GM19238 (cell line): ENCODE results near the gene MSI2.

ENCODE experiments used
- DNase-seq: peaks from one replicate; pipeline ENCODE4 v3.0.0; 2011; ENCODE audit warnings: low spot score; ENCODE audit not compliant: insufficient read length

The MSI2 gene

DNA sequence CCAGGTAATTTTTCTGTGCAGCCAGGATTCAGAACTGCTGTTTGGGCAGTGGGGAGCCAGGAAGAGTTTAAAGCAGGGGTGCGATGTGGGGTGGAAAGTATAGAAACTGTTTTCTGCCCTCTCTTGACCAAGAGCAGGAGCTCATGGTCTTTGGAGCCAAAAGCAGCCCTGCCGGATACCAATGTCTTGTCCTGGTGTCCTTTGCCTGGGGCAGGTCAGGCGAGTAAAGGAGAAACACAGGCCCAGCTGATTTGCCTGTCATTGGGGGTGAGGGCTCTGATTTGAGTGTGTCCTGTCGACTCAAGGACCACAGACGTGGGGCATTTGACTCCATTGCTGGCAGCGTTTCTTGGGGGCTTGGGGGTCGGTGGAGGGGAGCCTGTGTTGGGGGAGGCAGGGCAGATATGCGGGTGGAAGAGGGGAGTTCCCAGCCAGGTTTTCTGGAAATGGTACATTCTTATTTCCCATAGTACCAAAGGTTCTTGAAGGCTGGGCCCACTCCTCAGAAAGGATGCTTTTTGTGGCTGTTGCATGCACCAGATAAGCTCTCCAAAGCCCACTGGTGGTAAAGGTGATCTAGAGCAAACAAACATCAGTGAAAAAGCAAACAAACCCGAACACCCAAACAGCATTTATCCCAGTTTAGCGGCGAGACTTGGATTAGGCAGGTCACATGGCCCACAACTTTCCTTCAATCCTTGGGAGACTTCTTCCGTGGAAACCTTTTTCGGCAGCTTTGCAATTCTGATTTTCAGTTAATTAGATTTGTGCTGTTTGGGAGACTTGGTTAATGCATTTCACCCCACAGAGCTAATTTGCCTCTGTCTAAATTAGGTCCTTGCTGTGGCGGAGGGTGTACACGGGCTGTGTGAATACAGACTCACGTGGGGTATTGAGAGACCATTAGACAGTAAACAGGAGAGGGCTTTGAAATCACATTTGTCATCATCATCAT is 59.0 kb downstream of the MSI2 start:
- DNase-seq, result no peak

DNA sequence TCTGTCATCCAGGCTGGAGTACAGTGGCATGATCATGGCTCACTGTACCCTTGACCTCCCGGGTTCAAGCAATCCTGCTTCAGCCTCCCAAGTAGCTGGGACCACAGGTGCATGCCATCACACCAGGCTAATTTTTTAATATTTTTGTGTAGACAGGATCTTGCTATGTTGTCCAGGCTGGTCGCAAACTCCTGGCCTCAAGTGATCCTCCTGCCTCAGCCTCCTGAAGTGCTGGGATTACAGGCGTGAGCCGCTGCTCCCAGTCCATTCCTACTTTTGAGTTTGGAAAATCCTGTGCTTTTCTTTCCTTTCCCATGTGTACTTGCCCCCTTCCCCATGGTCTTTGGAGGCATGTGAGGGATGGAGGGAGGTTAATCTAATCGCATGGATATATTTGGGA is 60.0 kb downstream of the MSI2 start:
- no peak for DNase-seq

DNA sequence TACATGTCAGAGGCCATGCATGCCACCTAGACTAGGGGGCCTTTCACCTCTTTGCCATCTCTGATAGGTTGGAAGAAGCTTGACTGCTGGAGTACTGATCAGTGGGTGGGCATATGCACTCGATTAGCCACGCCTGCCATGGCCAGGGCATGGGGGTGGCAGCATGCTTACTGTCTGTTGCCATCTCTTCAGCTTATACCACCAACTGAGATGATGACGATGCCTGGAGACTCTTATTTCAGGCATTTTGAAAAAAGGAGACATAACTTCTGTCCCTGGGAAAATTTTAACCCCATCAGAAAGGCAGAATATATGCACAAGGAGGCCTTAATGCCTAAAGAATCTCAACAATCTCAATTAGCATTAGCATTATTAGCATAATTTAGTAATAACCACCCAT is 60.8 kb downstream of the MSI2 start:
- no peak for DNase-seq

DNA sequence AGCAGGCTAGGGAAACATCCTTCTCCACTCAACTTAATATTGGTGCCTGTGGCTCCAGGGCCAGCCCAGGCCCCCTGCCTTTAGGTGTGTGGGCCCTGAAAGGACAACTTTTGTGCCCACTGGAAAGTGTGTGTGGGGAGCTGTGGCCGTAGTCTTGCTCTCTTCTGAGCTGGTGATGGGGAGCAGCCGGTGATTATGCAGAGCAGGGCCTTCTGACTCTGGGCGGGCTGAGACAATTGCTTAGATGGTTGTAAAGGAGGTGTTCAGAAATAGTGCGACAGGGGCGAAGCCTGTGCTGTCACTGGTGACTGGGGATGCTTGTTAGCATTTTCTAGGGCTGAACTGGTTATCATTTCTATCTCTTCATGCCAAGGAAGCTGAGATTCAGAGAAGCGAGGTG is 62.6 kb downstream of the MSI2 start:
- DNase-seq, result no peak

DNA sequence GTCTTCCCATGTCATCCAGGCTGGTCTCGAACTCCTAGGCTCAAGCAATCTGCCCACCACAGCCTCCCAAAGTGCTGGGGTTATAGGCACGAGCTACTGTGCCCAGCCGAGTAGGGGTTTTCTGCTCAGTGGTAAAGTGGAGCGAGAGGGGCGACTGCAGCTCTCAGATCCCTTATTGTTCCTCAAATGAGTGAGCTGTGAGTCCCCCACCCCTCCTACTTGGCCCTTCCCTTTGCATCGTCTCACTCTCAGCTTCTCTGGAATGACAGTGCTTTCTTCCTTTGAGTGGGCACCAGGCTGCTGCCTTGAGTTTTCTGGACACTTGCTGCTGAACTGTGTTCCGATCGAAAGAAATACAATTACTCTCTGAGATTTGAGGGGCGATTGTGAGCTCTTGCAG is 63.5 kb downstream of the MSI2 start:
- DNase-seq, result no peak

DNA sequence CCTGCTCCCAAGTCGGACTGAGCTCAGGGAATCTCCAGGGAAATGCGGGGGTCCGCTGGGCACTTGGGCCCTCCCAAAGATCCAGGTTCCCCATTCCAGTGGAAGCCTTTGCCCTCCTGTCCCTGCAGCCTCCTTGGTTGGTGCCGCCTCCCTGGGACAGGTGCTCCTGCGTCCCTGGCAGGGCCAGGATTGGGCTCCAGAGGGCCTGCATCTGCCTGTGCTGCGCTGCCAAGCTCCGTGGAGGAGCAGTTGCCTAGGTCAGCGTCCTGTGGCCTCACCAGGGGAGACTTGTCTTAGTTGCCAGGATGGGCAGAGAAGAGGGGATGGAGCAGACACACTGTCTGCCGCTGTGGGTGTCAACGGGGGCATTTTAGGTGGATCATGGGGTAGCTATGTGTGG is 67.1 kb downstream of the MSI2 start:
- DNase-seq, result no peak

DNA sequence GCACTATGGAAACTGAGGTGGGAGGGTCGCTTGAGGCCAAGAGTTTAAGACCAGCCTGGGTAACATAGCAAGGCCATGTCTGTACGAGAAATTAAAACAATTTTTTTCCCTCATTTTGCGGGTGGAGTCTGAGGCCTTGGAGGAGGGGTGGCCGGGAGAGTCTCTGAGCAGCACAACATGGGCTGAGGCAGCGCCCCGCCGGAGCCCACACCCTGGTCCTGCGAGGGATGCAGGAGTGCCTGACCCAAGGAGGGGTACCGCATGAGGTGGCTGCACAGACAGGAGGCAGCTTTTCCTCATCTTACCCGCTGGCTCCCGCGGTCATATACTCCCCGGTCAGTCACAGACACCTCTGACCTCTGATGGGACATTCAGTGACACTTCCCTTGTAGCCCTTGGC is 67.7 kb downstream of the MSI2 start:
- no peak for DNase-seq

DNA sequence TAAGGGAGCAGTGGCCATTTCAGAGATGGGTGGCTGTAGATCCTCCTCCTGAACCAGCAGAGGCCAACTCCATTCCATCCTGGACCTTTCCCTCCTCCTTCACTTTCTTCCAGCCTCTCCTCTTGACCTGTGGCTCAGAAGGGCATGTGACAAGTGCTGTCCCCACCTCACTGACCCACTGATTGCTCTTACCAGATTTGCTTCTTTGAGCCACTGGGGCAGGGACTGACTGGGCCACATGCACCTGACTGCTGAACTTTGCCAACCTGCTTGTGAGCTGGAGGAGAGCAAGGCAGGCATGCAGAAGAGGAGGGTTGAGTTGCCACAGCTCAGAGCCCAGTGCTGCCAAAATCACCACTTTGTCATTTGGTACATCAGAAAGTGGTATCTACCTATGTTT is 68.3 kb downstream of the MSI2 start:
- DNase-seq, result no peak

DNA sequence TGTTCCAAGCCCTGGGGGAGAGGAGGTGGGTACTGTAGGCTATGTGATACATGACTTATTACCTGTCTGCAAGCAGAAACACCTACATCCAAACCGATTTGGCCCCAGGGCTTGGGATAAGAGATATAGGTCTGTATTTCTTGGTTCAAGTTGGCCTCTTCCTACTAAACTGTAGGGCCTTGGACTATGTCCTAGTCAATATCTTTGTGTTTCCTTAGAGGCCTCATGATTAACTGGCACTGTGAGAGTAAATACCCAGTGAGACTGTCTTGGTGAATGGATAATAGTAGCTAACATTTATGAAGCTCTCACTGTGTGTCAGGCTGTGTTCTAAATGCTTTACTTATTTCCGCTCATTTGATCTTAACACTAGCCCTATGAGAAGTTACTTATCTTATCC is 70.0 kb downstream of the MSI2 start:
- no peak for DNase-seq

DNA sequence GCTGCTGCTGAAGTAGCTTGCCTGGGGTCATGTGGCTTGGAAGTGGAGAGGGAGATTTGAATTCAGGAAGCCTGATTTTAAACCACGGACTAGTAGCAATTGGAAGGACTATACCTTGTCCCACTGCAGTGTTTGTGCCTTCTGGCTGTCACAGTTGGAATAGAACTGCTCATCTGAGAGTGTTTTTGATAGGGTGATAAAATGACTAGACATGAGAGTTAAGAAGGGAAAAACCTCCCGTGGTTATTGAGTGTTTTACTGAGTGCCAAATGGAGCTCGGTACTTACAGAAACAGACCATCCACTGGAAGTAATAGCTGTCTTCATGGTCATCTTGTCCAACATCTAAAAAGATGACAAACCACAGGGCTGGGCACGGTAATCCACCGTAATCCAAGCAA is 70.4 kb downstream of the MSI2 start:
- no peak for DNase-seq

DNA sequence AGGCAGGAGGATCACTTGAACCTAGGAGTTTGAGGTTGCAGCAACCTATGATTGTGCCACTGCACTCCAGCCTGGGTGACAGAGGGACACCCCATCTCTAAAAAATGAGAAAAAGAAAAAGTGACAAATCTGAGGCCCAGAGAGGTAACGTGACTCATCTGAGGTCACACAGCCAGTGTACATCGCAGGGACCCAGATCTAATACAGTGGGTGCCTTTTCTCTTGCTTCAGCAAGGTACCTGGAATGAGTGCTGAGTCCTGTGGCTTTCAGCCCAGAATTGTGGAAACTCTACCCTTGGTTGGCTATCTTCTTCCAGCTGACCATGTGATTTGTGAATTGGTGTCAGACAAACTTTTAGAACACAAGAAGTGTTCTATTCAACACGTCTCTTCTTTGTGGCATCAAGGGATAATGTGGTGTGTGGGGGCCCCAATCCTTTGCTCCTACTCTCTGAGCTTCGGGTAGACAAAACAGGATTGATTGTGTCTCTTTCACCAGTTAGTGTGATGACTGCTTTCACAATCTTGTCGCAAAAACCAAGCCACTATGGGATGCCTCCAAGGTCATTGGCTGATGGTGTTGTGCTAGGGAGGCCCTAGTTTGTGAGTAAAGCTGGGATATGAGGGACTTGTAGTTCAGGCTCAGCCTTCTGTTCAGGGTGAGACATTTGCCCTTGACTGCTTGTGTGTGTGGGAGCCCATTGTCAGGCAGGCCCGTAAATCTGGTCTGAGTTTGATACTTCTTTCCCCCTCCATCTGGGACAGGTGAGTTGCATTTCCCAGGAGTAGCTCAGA is 71.0 kb downstream of the MSI2 start:
- no peak for DNase-seq

DNA sequence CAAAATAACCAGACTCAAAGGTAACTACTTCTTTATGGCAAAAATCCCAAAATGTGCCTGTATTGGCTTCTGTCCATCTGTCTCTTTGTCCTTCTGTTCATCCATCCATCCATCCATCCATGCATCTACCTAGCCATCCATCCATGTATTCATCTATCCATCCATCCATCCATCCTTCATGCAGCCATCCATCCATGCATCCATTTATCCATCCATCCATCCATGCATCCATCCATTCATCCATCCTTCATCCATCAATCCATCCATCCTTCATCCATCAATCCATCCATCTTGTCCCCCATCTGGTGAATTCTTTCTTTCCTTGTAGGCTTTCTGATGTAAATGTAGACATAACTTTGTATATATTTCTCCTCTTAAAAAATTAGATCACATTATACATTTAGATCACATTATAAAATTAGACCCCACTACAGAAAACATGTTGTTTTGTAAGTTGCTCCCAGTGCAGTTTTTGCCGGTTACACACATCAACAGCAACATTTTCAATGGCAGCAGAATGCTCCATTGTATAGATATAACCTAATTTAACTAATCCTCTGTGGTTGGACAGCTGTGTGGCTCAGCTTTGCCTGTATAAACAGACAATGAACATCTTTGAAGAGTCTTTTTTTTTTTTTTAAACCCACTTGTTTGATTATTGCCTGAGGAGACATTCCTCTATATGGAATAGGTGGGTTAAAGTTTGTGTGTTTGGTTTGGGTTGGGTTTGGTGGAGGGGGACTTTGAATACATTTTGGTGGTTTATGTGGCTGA is 72.0 kb downstream of the MSI2 start:
- DNase-seq, result no peak

DNA sequence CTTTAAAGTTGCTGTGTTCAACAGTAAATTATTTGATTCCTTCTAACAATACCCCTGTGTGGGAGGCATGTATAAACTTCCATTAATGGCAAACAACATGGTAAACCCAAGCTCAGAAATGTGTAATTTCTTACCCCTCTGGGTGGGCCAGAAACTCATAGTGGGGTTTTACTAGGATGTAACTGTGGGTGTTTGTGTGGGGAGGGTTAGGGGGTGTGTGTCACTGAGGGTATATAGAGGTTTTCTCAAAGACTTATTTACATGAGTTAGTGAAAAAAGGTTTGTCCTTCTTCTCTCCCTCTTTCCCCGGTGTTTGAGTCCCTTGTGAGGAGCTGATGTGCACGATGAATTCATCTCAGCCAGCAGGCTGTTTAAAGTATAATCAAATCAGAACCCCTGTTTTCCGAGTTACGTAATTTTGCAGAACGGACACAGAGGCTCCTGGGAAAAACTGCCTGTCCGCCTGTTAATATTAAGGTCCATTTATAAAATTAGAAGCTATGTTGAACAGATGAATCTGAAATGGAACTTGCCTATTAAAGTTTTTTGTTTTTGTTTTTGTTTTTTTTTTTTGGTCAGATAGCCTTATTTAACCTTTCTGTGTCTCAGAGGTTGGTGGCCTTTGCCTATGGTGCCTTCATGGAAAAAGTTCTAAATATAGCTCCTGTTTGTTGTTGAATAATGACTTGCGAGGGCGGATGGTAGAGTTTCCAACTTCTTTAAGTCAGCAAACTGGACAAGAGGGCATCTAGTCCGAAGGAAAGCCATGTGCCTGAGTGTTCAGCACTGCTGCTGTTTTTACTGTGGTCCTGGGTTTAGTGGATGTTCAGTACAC is 73.3 kb downstream of the MSI2 start:
- no peak for DNase-seq

DNA sequence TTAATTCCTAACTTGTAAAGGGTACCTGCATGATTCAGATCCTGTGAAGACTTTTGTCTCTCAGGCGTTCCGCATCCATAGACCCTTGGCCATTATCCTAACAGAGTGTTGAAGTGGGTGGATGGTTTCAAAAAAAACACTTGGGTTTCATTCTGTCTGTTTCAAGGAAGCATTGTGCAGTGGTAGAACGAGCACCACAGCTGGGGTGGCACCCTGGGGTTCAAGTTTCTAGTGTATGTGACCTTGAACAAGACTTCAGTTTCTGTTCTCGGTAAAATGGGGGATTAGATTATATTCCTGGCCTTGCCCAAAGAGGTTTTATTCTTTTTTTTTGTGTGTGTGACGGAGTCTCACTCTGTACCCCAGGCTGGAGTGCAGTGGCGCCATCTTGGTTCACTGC is 74.3 kb downstream of the MSI2 start:
- no peak for DNase-seq

DNA sequence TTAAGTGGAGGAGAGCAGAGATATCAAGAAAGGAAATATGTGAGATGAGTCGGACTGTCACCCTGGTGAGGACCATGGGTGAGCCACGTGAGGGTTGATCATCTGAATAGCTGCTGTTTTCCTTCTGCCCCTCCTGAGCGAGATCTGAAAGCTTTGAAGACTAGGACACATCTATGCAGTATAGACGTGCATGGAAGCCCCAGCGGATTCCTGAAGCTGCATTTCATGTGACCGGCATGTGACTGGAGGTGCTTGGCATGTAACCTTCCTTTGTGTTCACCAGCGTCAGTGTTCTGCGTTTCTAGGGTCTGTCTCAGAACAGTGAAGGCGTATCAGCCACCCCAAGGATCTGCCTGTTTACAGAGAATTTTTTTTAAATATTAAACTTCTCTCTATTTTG is 75.1 kb downstream of the MSI2 start:
- no peak for DNase-seq

DNA sequence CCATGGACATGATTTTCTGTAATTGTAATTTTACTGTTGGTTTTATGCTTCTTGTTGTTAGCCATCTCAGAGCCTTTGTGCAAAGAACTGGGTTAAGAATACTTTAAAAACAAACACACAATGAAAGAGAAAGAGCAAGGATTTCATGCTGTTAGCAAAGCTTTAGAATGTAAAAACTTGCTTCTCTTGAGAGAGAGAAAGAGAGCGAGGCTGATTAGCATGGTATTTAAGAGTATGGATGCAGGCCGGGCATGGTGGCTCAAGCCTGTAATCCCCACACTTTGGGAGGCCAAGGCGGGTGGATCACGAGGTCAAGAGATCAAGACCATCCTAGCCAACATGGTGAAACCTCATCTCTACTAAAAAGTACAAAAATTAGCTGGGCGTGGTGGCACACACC is 76.2 kb downstream of the MSI2 start:
- DNase-seq, result no peak

DNA sequence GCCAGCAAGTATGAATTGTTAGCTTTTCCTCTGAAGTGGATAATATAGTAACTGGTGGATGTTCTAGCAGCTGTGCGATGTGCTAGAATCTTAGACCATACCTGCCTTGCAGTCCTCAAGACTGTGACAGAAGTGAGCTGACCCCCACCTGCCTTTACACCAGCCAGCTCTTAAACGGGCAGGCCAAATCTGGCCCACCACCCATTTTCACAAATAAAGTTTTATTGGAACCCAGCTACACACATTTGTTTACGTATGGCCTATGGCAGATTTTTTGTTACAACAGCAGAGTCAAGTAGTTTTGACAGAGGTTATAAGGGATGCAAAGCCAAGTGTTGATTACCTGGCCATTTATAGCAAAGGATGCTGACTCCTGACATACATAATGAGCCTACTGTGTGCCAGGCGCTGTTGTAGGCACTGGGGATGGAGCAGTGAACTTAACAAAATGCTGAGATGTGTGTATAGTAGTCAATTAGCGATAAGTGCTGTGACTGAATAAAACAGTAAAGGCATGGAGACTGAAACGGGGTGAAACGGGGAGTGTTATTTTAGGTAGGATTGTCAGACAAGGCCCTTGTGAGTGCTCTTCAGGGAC is 79.0 kb downstream of the MSI2 start:
- DNase-seq, result no peak

DNA sequence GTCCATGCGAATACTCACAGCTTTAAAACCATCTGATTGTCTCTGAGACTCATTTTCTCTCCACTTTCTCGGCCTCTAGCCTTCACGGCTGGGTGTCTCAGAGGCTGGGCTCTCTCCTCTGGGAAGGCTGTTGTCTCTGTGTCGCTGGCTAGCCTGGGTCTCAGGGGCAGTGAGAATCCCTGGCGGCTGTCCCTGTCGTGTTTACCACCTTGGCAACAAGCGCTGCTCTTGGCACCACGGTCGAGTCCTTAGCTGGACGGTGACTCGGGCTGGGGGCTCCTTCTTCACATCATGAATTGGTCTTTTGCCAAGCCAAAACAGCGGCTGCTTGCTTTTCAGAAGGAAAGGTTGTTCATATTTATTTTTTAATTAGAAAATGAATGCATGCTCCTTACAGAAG is 81.1 kb downstream of the MSI2 start:
- no peak for DNase-seq

DNA sequence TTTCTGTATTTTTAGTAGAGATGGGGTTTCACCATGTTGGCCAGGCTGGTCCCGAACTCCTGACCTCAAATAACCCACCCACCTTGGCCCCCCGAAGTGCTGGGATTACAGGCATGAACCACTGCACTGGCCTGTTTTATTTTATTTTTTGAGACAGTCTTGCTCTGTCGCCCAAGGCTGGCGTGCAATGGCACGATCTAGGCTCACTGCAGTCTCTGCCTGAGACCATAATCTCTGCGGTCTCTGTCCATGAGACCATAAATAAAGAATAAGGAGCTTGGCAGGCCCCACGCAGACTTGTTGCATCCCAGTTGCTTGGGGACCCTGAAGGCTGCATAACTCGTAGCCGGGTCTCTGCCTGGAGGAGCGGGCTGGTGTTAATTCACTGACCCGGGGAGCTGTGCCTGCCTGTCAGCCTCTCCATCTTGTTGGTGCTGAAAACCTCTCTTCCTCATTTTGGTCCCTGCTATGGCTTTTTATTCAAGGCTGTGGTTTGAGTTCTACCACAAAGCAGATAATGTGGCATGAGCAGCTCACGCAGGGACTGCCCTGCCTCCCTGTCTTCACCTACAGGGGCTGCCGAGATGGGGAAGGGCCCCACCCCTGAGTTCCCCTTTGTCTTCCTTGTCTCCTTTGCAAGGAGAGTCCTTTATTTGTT is 82.1 kb downstream of the MSI2 start:
- DNase-seq, result peak; percentile 53
